Measurements from ENCODE around the gene MCTP1. TPM values are rescaled to one million over a fixed set of nuclear protein-coding genes. Genes with fewer than 3 reads are reported as not detected.
"Not testable (repeated sequence)": the region's sequence is repeated elsewhere in the genome, so short reads cannot be mapped to it uniquely, and the experiment has no call there.

The MCTP1 gene
- total RNA-seq, 2 donors from 2014 or later, result not detected

DNA sequence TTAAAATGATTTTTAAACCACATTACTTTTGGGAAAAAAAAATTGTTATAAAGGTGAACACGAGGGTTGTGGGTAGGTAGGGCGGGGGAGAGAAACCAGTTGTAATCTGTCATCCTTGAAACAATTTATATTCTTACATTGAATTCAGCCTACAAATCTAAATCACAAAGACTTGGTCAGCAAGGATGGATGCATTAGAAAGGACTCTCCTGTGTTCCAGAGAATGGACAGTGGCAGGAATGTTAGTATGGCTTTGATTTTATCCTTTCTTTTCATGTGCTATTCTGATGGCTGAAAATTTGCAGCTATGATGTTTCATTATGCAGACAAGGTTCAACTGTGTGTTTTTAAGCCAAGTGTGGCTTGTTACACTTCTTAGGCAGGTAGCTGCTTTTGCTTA lies 431.8 kb downstream of the MCTP1 start:
- no peak for ATAC-seq (replicated peaks)
- Mint-ChIP-seq H3K9me3 (no peaks in the 10 kb centered on the region), H3K27ac (no peak overlapping the region), H3K4me1 (no peaks in the 10 kb centered on the region), H3K36me3 (ENCODE audit: low read depth) (no peaks in the 10 kb centered on the region), H3K4me3 (no peak overlapping the region), H3K27me3 (no peaks in the 10 kb centered on the region)

- Mint-ChIP-seq H3K27ac (no peak overlapping the region), H3K9me3 (no peaks in the 10 kb centered on the region), H3K27me3 (peaks cover 5% of the 10 kb centered on the region), H3K36me3 (ENCODE audit: low read depth) (no peaks in the 10 kb centered on the region), H3K4me3 (no peak overlapping the region), H3K4me1 (no peaks in the 10 kb centered on the region)
- no peak for ATAC-seq (replicated peaks)
These were observed 433.9 kb downstream of the MCTP1 start for GRCh38 chr5:94850960-94851359.

DNA sequence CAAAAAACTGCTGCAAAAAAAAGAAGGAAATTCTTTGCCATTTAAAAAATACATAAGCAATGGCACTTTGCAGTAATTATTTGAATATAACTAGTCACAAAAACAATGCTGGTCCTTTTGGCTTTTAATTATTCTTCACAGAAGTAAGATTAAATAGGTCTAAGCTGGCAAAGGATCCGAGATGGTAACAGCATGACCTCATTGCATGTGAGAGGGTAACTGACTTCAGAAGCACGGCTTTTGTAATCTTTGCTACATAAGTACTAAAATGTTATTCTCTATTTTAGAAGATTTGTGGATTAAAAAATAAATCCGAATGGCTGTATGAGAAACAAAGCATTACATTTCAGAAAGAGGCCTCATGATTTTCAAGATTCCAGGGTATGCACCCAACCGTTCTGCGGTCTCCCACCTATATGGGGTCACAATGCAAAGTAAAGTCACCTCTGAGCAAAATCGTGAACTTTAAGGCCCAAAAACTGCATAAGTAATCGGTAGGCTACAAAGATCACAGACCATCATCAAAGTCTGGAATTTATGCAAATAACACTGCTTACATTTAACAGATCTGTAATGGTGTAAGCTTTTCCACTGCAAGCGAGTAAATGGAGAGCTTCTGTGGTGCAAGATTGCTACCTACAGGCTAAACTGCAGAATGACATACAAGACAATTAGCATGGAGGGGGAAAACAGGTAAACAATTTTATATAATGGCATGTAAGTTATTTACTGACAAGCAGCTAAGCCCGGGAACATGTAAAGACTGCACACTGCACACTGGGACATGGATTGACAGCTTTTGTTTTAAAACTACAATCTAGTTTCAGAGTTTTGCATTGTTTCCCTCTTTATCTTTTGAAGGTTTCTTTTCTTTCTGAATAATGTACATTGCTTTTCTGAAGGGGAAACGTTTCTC lies 434.8 kb downstream of the MCTP1 start:
- H3K27ac Mint-ChIP-seq, result no peak overlapping the region
- peaks cover 5% of the 10 kb centered on the region for H3K27me3 Mint-ChIP-seq
- H3K4me1 Mint-ChIP-seq, result no peaks in the 10 kb centered on the region
- ATAC-seq (replicated peaks), result peak; percentile 71
- H3K4me3 Mint-ChIP-seq, result no peak overlapping the region
- H3K9me3 Mint-ChIP-seq, result no peaks in the 10 kb centered on the region
- H3K36me3 Mint-ChIP-seq (ENCODE audit: low read depth), result no peaks in the 10 kb centered on the region

DNA sequence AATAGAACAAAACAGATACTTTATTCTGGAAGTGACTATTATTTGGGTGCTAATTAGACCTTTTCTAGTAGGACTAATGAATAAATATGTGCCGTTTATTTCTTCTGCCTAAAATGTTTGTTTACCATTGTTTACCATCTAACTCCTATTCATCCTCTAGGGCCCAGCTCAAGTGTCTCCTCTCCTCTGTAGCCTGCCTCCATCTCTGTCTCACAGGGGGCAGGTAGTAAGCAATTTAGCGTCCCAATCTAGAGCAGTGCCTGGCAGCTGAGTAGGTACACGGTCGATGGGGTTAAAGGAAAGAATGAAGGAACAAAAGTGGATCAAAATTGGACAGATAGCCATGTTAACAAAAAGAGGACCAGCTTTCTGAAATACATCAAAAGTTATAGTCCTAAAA lies 435.6 kb downstream of the MCTP1 start:
- Mint-ChIP-seq H3K4me3 (no peak overlapping the region), H3K9me3 (no peaks in the 10 kb centered on the region), H3K27ac (no peak overlapping the region), H3K27me3 (peaks cover 5% of the 10 kb centered on the region), H3K4me1 (no peaks in the 10 kb centered on the region), H3K36me3 (ENCODE audit: low read depth) (no peaks in the 10 kb centered on the region)
- no peak for ATAC-seq (replicated peaks)

DNA sequence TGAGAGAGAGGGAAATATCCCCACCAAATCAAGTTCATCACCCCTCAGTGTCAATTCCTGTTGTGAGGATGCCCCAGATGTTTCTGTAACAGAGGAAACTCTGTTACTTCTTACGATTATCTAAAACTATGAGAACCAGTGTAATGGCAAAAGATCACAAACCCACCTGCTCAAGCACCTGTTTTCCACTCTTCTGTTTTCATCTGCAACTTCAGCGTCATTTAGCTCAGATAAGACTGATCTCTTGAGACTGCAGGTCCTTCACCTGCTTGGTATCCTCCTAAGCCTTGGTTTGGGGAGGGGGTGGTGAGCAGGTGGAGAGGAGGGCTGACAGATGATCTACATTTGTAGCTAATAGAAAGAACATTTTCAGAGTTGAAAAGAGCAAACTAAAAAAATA lies 437.2 kb downstream of the MCTP1 start:
- no peak for ATAC-seq (replicated peaks)
- H3K4me3 Mint-ChIP-seq, result no peak overlapping the region
- no peaks in the 10 kb centered on the region for H3K9me3 Mint-ChIP-seq
- H3K36me3 Mint-ChIP-seq (ENCODE audit: low read depth), result no peaks in the 10 kb centered on the region
- H3K27me3 Mint-ChIP-seq, result peaks cover 5% of the 10 kb centered on the region
- no peak overlapping the region for H3K27ac Mint-ChIP-seq
- no peaks in the 10 kb centered on the region for H3K4me1 Mint-ChIP-seq

GRCh38 chr5:94847019-94847418 lies 437.9 kb downstream of the MCTP1 start:
- Mint-ChIP-seq H3K36me3 (ENCODE audit: low read depth) (no peaks in the 10 kb centered on the region), H3K9me3 (no peaks in the 10 kb centered on the region), H3K4me1 (no peaks in the 10 kb centered on the region), H3K27ac (no peak overlapping the region), H3K27me3 (peaks cover 5% of the 10 kb centered on the region), H3K4me3 (no peak overlapping the region)
- peak; percentile 34 for ATAC-seq (replicated peaks)

- H3K4me1 Mint-ChIP-seq; ATAC-seq (replicated peaks); H3K9me3 Mint-ChIP-seq; H3K27me3 Mint-ChIP-seq; H3K27ac Mint-ChIP-seq; H3K4me3 Mint-ChIP-seq; H3K36me3 Mint-ChIP-seq (ENCODE audit: low read depth): not testable (repeated sequence)
These were observed 439.2 kb downstream of the MCTP1 start for GRCh38 chr5:94845696-94846095.

- ATAC-seq (replicated peaks), result no peak
These were observed 443.1 kb downstream of the MCTP1 start for GRCh38 chr5:94841598-94842322.

DNA sequence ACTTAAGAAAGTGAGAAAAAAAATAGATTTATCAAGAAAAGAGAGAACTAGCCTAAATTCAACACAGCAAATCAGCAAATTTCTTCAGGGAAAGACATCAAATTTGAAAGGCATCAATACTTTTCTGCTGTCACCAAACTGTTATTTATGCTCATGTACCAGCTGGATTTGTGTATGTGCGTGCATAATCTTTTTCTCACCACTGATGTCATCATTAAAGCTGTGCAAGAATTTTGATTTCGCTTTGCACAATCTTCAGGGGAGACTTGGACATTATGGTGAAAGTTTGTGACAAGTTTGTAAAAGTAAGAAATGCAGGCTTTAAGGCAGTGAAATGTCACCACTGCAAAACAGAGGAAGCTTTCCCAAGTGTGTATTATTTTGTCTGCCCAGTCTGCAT lies 451.0 kb downstream of the MCTP1 start:
- Mint-ChIP-seq H3K27ac (no peak overlapping the region), H3K36me3 (ENCODE audit: low read depth) (no peaks in the 10 kb centered on the region), H3K27me3 (peaks cover 13% of the 10 kb centered on the region), H3K4me1 (no peaks in the 10 kb centered on the region), H3K9me3 (no peaks in the 10 kb centered on the region), H3K4me3 (no peak overlapping the region)
- no peak for ATAC-seq (replicated peaks)

More at GRCh38 chr5:94841598-94842322, 443.1 kb downstream of the MCTP1 start:
- no peak overlapping the region for H3K4me3 Mint-ChIP-seq
- no peaks in the 10 kb centered on the region for H3K9me3 Mint-ChIP-seq
- H3K27ac Mint-ChIP-seq, result no peak overlapping the region
- peaks cover 7% of the 10 kb centered on the region for H3K27me3 Mint-ChIP-seq
- H3K36me3 Mint-ChIP-seq (ENCODE audit: low read depth), result no peaks in the 10 kb centered on the region
- H3K4me1 Mint-ChIP-seq, result no peaks in the 10 kb centered on the region

DNA sequence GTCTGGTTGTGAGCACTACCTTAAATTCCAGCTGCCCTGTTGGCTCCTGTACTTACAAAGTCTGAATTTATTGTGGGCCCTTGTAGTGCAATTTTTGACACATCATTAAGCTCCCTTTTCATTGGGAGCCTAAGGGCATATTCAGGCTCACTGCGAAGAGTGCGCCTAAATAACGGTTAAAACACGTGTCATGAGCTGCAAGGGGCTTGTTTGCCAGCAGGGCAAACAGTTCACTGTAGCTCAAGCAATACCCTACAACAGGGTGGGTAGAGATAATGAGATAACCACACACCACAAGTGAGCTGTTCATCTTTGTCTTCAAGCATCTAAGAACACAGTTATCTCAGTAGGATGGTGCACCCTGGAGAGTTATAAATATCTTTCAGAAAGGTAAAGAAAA lies 452.2 kb downstream of the MCTP1 start:
- Mint-ChIP-seq H3K27ac (no peak overlapping the region), H3K4me1 (no peaks in the 10 kb centered on the region), H3K9me3 (no peaks in the 10 kb centered on the region), H3K4me3 (no peak overlapping the region), H3K36me3 (ENCODE audit: low read depth) (no peaks in the 10 kb centered on the region), H3K27me3 (peaks cover 9% of the 10 kb centered on the region)
- no peak for ATAC-seq (replicated peaks)

GRCh38 chr5:94830520-94830919 lies 454.4 kb downstream of the MCTP1 start:
- no peaks in the 10 kb centered on the region for H3K9me3 Mint-ChIP-seq
- no peak overlapping the region for H3K27ac Mint-ChIP-seq
- H3K4me1 Mint-ChIP-seq, result no peaks in the 10 kb centered on the region
- H3K36me3 Mint-ChIP-seq (ENCODE audit: low read depth), result no peaks in the 10 kb centered on the region
- H3K27me3 Mint-ChIP-seq, result peaks cover 15% of the 10 kb centered on the region
- ATAC-seq (replicated peaks), result no peak
- H3K4me3 Mint-ChIP-seq, result no peak overlapping the region

DNA sequence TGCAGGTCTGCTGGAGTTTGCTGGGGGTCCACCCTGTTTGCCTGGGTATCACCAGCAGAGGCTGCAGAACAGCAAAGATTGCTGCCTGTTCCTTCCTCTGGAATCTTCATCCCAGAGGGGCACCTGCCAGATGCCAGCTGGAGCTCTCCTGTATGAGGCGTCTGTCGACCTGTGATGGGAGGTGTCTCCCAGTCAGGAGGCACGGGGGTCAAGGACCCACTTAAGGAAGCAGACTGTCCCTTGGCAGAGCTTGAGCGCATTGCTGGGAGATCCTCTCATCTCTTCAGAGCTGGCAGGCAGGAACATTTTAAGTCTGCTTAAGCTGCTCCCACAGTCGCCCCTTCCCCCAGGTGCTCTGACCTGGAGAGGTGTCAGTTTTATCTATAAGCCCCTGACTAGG lies 456.7 kb downstream of the MCTP1 start:
- not testable (repeated sequence) for H3K4me3 Mint-ChIP-seq; H3K9me3 Mint-ChIP-seq; H3K36me3 Mint-ChIP-seq (ENCODE audit: low read depth); H3K4me1 Mint-ChIP-seq; ATAC-seq (replicated peaks); H3K27ac Mint-ChIP-seq
- peaks cover 15% of the 10 kb centered on the region for H3K27me3 Mint-ChIP-seq

DNA sequence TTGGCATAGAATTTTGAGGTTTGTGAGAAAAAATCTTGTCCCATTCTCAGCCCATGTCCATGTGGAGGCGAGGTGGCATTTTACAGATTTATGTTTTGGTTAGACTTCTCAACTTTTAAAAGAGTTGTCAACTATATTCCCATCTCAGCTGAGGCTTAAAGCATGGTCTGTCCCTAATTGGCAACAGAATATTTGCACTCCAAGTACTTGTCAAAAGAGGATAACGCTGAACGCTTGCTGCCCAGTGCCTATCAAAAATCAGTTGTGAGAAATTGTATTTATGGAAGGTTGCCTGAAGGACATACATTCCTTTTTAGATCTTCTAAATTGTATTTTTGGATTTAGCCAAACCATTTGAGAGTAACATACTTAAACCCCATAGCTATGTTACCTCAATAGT lies 464.4 kb downstream of the MCTP1 start:
- Mint-ChIP-seq H3K9me3 (no peaks in the 10 kb centered on the region), H3K36me3 (ENCODE audit: low read depth) (no peaks in the 10 kb centered on the region), H3K27me3 (no peaks in the 10 kb centered on the region), H3K4me3 (no peak overlapping the region), H3K4me1 (no peaks in the 10 kb centered on the region), H3K27ac (no peak overlapping the region)
- ATAC-seq (replicated peaks), result no peak

GRCh38 chr5:94818904-94819303 lies 466.0 kb downstream of the MCTP1 start:
- Mint-ChIP-seq H3K27ac (no peak overlapping the region), H3K4me1 (no peaks in the 10 kb centered on the region), H3K4me3 (no peak overlapping the region), H3K27me3 (no peaks in the 10 kb centered on the region), H3K9me3 (no peaks in the 10 kb centered on the region), H3K36me3 (ENCODE audit: low read depth) (no peaks in the 10 kb centered on the region)
- no peak for ATAC-seq (replicated peaks)

All from activated T-helper 17 cell treated with anti-CD3 and anti-CD28 coated beads, Interleukin-2, amount 50 U/mL, for 72 hours (primary cell).